Smooth muscle cell (in vitro differentiated cells): ENCODE measurements around the gene SRD5A1. TPM values are rescaled to one million over a fixed set of nuclear protein-coding genes. Genes with fewer than 3 reads are reported as not detected.

Experiments
- DNase-seq: peaks from one replicate; lab custom pipeline; 2025; ENCODE audit not compliant: unreplicated experiment; lab: John Stamatoyannopoulos, UW
- H2AFZ ChIP-seq: fragments of 200-600 bp; sonication (generic); 2 replicates; pipeline ENCODE4 v1.6.0; 2016; ENCODE audit warnings: antibody characterized with exemption, low read depth, mild to moderate bottlenecking
- H3F3A ChIP-seq: fragments of 200-600 bp; sonication (generic); 2 replicates; pipeline ENCODE4 v1.6.0; 2017; ENCODE audit warnings: antibody characterized with exemption, low read depth
- H3K27ac ChIP-seq: fragments of 200-600 bp; sonication (generic); 2 replicates; pipeline ENCODE4 v1.5.1; 2016; ENCODE audit warnings: low read depth, mild to moderate bottlenecking
- H3K27me3 ChIP-seq: fragments of 200-600 bp; sonication (generic); 2 replicates; pipeline ENCODE4 v1.6.1; 2016; ENCODE audit warnings: low read depth, mild to moderate bottlenecking
- H3K36me3 ChIP-seq: fragments of 200-600 bp; sonication (generic); 2 replicates; pipeline ENCODE4 v1.5.1; 2016; ENCODE audit warnings: low read depth
- H3K4me1 ChIP-seq: fragments of 200-600 bp; sonication (generic); 2 replicates; pipeline ENCODE4 v1.5.1; 2016; ENCODE audit warnings: low read depth
- H3K4me2 ChIP-seq: fragments of 200-600 bp; sonication (generic); 2 replicates; pipeline ENCODE4 v1.6.0; 2016; ENCODE audit warnings: mild to moderate bottlenecking
- H3K4me3 ChIP-seq: fragments of 200-600 bp; sonication (generic); 2 replicates; pipeline ENCODE4 v1.5.1; 2016; ENCODE audit warnings: mild to moderate bottlenecking
- H3K79me2 ChIP-seq: fragments of 200-600 bp; sonication (generic); 2 replicates; pipeline ENCODE4 v1.6.0; 2016; ENCODE audit warnings: low read depth, mild to moderate bottlenecking
- H3K9ac ChIP-seq: fragments of 200-600 bp; sonication (generic); 2 replicates; pipeline ENCODE4 v1.6.0; 2016; ENCODE audit warnings: low read depth
- H3K9me3 ChIP-seq: fragments of 200-600 bp; sonication (generic); replicated peaks from 2 replicates; pipeline ENCODE4 v1.5.1; 2016; ENCODE audit warnings: low read depth
- H4K20me1 ChIP-seq: fragments of 200-600 bp; sonication (generic); 2 replicates; pipeline ENCODE4 v1.6.0; 2016; ENCODE audit warnings: low read depth
- CTCF ChIP-seq: fragments of 200-600 bp; sonication (generic); IDR thresholded peaks from 2 replicates; pipeline ENCODE4 v1.5.1; 2017; ENCODE audit warnings: borderline replicate concordance, mild to moderate bottlenecking, antibody characterized with exemption; ENCODE audit not compliant: insufficient read depth, poor library complexity, severe bottlenecking
- WGBS: methylation state at CpG from one replicate; pipeline ENCODE4 v1.1.7; 2016; ENCODE audit warnings: low lambda C conversion rate; 5-methylcytosine and 5-hydroxymethylcytosine counted together
- polyA plus RNA-seq: library from polyadenylated mRNA; unstranded; fragments of >200 nt; fragmentation: Nextera tagmentation; extraction: Ambion mirVana; gene quantifications from 2 replicates; pipeline ENCODE4 v1.2.1, GENCODE V29; 2016
- total RNA-seq: library from RNA; depleted of rRNA; stranded (reverse); fragments of >200 nt; gene quantifications from 2 replicates; pipeline ENCODE4 v1.2.3, GENCODE V29; 2014

SRD5A1 gene
- total and polyA plus RNA-seq, 2 experiments from 2014 or later: 17.1 to 23.5 TPM

GRCh38 chr5:6718718-6719117 is 85.5 kb downstream of the SRD5A1 start:
- peaks cover 4% of the 10 kb centered on the region for H3F3A ChIP-seq
- no peak overlapping the region for H3K4me3 ChIP-seq
- H3K9ac ChIP-seq: no peak overlapping the region
- no peak overlapping the region for H2AFZ ChIP-seq
- no peak for TF ChIP-seq CTCF
- peaks cover 95% of the 10 kb centered on the region for H3K79me2 ChIP-seq
- 80% methylated on average over 5 of the region's 5 CpGs for WGBS
- H3K4me2 ChIP-seq: no peak overlapping the region
- no peaks in the 10 kb centered on the region for H3K36me3 ChIP-seq
- peaks cover 94% of the 10 kb centered on the region for H4K20me1 ChIP-seq
- H3K9me3 ChIP-seq: no peaks in the 10 kb centered on the region
- no peak for DNase-seq
- H3K27ac ChIP-seq: no peak overlapping the region
- peaks cover 32% of the 10 kb centered on the region for H3K4me1 ChIP-seq
- no peaks in the 10 kb centered on the region for H3K27me3 ChIP-seq

GRCh38 chr5:6719417-6719816 is 86.2 kb downstream of the SRD5A1 start:
- Histone ChIP-seq H3K4me3 (no peak overlapping the region), H3K9ac (no peak overlapping the region), H3K9me3 (no peaks in the 10 kb centered on the region), H3F3A (peaks cover 4% of the 10 kb centered on the region), H3K27ac (no peak overlapping the region), H3K36me3 (no peaks in the 10 kb centered on the region), H2AFZ (no peak overlapping the region), H4K20me1 (peaks cover 100% of the 10 kb centered on the region), H3K4me2 (no peak overlapping the region), H3K4me1 (peaks cover 32% of the 10 kb centered on the region), H3K79me2 (peaks cover 100% of the 10 kb centered on the region), H3K27me3 (no peaks in the 10 kb centered on the region)
- TF ChIP-seq CTCF: no peak
- DNase-seq: no peak
- 94% methylated on average over 5 of the region's 5 CpGs for WGBS

GRCh38 chr5:6719896-6720560 is 86.8 kb downstream of the SRD5A1 start:
- 87% methylated on average over 5 of the region's 5 CpGs for WGBS
- no peak overlapping the region for H3K27ac ChIP-seq
- TF ChIP-seq CTCF: no peak
- no peak overlapping the region for H3K4me3 ChIP-seq
- H3K9ac ChIP-seq: no peak overlapping the region
- no peaks in the 10 kb centered on the region for H3K36me3 ChIP-seq
- H4K20me1 ChIP-seq: peaks cover 100% of the 10 kb centered on the region
- DNase-seq: no peak
- no peaks in the 10 kb centered on the region for H3K9me3 ChIP-seq
- H3F3A ChIP-seq: peaks cover 4% of the 10 kb centered on the region
- no peak overlapping the region for H2AFZ ChIP-seq
- peaks cover 27% of the 10 kb centered on the region for H3K4me1 ChIP-seq
- no peaks in the 10 kb centered on the region for H3K27me3 ChIP-seq
- no peak overlapping the region for H3K4me2 ChIP-seq
- peaks cover 100% of the 10 kb centered on the region for H3K79me2 ChIP-seq

- 95% methylated on average over 6 of the region's 6 CpGs for WGBS
- Histone ChIP-seq H3K27ac (no peak overlapping the region), H3K4me2 (no peak overlapping the region), H3K4me1 (peaks cover 22% of the 10 kb centered on the region), H3K9me3 (no peaks in the 10 kb centered on the region), H3F3A (peaks cover 4% of the 10 kb centered on the region), H3K36me3 (no peaks in the 10 kb centered on the region), H3K79me2 (peaks cover 100% of the 10 kb centered on the region), H4K20me1 (peaks cover 100% of the 10 kb centered on the region), H3K9ac (no peak overlapping the region), H3K4me3 (no peak overlapping the region), H3K27me3 (no peaks in the 10 kb centered on the region), H2AFZ (no peak overlapping the region)
- no peak for DNase-seq
- no peak for TF ChIP-seq CTCF
These were observed 87.3 kb downstream of the SRD5A1 start for GRCh38 chr5:6720561-6720921.
